SK-N-SH (cell line): ENCODE data around the gene TSPAN14. TPM values are rescaled to one million over a fixed set of nuclear protein-coding genes. Genes with fewer than 3 reads are reported as not detected.

ENCODE experiments used
- CTCF ChIA-PET: fragments of 300-600, 350-600 bp; formaldehyde crosslinking; extraction: SDS; loops from one replicate; lab custom pipeline; 2021; lab: Yijun Ruan, JAX
- POLR2A ChIA-PET: fragments of 350-600 bp; sonication (Branson Sonifier 250); formaldehyde crosslinking; extraction: SDS; loops from one replicate; lab custom pipeline; 2020; ENCODE audit warnings: antibody characterized with exemption, inconsistent platforms; lab: Yijun Ruan, JAX
- DNase-seq: peaks from one replicate; pipeline ENCODE4 v3.0.0; 2012
- H2AFZ ChIP-seq: fragments of 200-600 bp; sonication (generic); 2 replicates; pipeline ENCODE4 v1.8.1; 2016; ENCODE audit warnings: antibody characterized with exemption, mild to moderate bottlenecking, low read depth
- H3F3A ChIP-seq: fragments of 200-600 bp; sonication (generic); replicated peaks from 2 replicates; pipeline ENCODE3; 2016; ENCODE audit warnings: antibody characterized with exemption, mild to moderate bottlenecking; ENCODE audit not compliant: insufficient read depth
- H3K27ac ChIP-seq, 2 experiments: fragments of 200-500 bp in 1 of 2; fragments of 200-600 bp in 1 of 2; sonication (Bioruptor generic) in 1 of 2; sonication (generic), shearing (Covaris generic) in 1 of 2; 2 replicates each; pipeline versions ENCODE4 v1.5.1 to v1.6.1; 2014 to 2016; ENCODE audit warnings: low read depth in 2 of 2, inconsistent platforms in 1 of 2, low read length in 1 of 2, mild to moderate bottlenecking in 1 of 2, mixed read lengths in 1 of 2
- H3K27me3 ChIP-seq: fragments of 200-600 bp; sonication (generic), shearing (Covaris generic); 2 replicates; pipeline ENCODE4 v1.6.1; 2016; ENCODE audit warnings: mixed run types; ENCODE audit not compliant: insufficient read depth
- H3K36me3 ChIP-seq, 2 experiments: fragments of 200-500 bp in 1 of 2; fragments of 200-600 bp in 1 of 2; sonication (Bioruptor generic) in 1 of 2; sonication (generic) in 1 of 2; replicated peaks in 1 of 2; 2 replicates each; pipeline versions ENCODE3 to v1.5.1; 2014 to 2016; ENCODE audit warnings: low read length in 1 of 2, mild to moderate bottlenecking in 1 of 2; ENCODE audit not compliant: insufficient read depth in 2 of 2, control insufficient read depth in 1 of 2
- H3K4me1 ChIP-seq, 2 experiments: fragments of 200-500 bp in 1 of 2; fragments of 200-600 bp in 1 of 2; sonication (Bioruptor generic) in 1 of 2; sonication (generic), shearing (Covaris generic) in 1 of 2; 2 replicates each; pipeline versions ENCODE4 v1.5.1 to v1.6.1; 2014 to 2016; ENCODE audit warnings: low read depth in 1 of 2, low read length in 1 of 2, mixed run types in 1 of 2; ENCODE audit not compliant: insufficient read depth in 2 of 2, control insufficient read depth in 1 of 2
- H3K4me2 ChIP-seq: fragments of 200-600 bp; sonication (generic), shearing (Covaris generic); 2 replicates; pipeline ENCODE4 v1.6.1; 2017; ENCODE audit warnings: mixed run types
- H3K4me3 ChIP-seq, 2 experiments: fragments of 200-500 bp in 1 of 2; fragments of 200-600 bp in 1 of 2; sonication (Bioruptor generic) in 1 of 2; sonication (generic), shearing (Covaris generic) in 1 of 2; 2 replicates each; pipeline versions ENCODE4 v1.5.1 to v1.8.1; 2014 to 2016; ENCODE audit warnings: low read depth in 2 of 2, inconsistent platforms in 1 of 2, low read length in 1 of 2, mild to moderate bottlenecking in 1 of 2, mixed read lengths in 1 of 2, moderate library complexity in 1 of 2
- H3K79me2 ChIP-seq: fragments of 200-600 bp; sonication (generic); 2 replicates; pipeline ENCODE4 v1.8.1; 2017; ENCODE audit warnings: mild to moderate bottlenecking; ENCODE audit not compliant: insufficient read depth
- H3K9ac ChIP-seq: fragments of 200-600 bp; sonication (generic); 2 replicates; pipeline ENCODE4 v1.6.1; 2017; ENCODE audit warnings: mixed run types
- H3K9me2 ChIP-seq: fragments of 200-600 bp; sonication (generic); 2 replicates; pipeline ENCODE4 v1.6.1; 2017; ENCODE audit warnings: mixed run types
- H3K9me3 ChIP-seq: fragments of 200-600 bp; sonication (generic); 2 replicates; pipeline ENCODE4 v1.6.1; 2017; ENCODE audit warnings: mixed run types, mild to moderate bottlenecking, moderate library complexity
- H4K20me1 ChIP-seq: fragments of 200-600 bp; sonication (generic); 2 replicates; pipeline ENCODE4 v1.6.1; 2017; ENCODE audit warnings: mild to moderate bottlenecking, mixed run types; ENCODE audit not compliant: insufficient read depth
- CTCF ChIP-seq: fragments of 200-600 bp; sonication (generic); IDR thresholded peaks from 2 replicates; pipeline ENCODE4 v1.6.1; 2017; ENCODE audit warnings: antibody characterized with exemption, mild to moderate bottlenecking, moderate library complexity
- ELF1 ChIP-seq: IDR thresholded peaks from 2 replicates; pipeline ENCODE4 v1.4.0; 2012
- FOXJ3 ChIP-seq: sonication (generic); formaldehyde crosslinking; IDR thresholded peaks from 2 replicates; pipeline ENCODE4 v1.5.1; 2020; ENCODE audit warnings: mild to moderate bottlenecking, missing genetic modification reagents
- GABPA ChIP-seq: IDR thresholded peaks from 2 replicates; pipeline ENCODE4 v1.4.0; 2012; ENCODE audit warnings: low read depth, mild to moderate bottlenecking
- GATA2 ChIP-seq: sonication (generic); formaldehyde crosslinking; IDR thresholded peaks from 2 replicates; pipeline ENCODE4 v1.5.0; 2020; ENCODE audit warnings: mild to moderate bottlenecking, missing genetic modification reagents
- POLR2AphosphoS5 ChIP-seq: IDR thresholded peaks from 2 replicates; pipeline ENCODE4 v1.6.1; 2012; ENCODE audit warnings: low read depth, low read length
- RAD21 ChIP-seq: IDR thresholded peaks from 2 replicates; pipeline ENCODE4 v1.6.1; 2012; ENCODE audit warnings: mild to moderate bottlenecking, low read length
- WGBS: methylation state at CpG from one replicate; pipeline ENCODE4 v1.1.6; 2017; ENCODE audit warnings: low lambda C conversion rate; 5-methylcytosine and 5-hydroxymethylcytosine counted together
- polyA plus RNA-seq, 3 experiments: library from polyadenylated mRNA; depleted of rRNA; stranded (reverse); fragments of >200 nt; gene quantifications; 2 replicates each; pipeline ENCODE4 v1.2.3, GENCODE V29; 2012
- TF ChIP-seq, protein P1 (sequence below): IDR thresholded peaks from 2 replicates; pipeline ENCODE4 v1.4.0; 2012; ENCODE audit warnings: low read depth, borderline replicate concordance

TSPAN14 gene
- polyA plus RNA-seq, 1 of the 3 experiments (the other 2 are of a cell fraction): 78.1 TPM

DNA sequence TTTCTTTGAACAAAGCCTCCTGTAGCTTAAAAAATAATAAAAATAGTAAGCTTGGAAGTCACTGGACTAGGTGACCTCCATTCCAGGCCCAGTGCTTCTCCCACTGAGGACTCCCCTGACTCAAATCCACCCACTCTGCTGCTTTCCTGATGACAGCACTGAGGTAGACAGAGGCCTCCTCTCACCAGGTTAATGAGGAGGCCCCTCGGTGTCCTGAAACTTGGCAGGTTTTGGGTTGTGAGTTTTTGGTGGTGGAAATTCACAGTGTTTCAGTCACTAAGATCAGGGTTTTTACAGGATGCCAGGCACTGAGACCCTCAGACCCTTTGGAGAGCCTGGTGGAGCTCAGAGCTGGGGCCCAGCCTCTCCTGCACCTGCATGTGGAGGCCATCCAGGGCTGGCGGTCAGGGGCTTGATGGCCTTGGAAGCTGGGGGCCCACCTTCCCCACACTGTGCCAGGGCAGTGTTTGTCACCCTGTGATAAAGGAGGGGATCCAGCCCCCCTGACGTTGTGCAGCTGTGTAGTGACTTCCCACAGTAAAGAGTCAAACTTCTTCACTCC, 19.1 kb downstream of the TSPAN14 start:
- Histone ChIP-seq H3K79me2 (peaks cover 99% of the 10 kb centered on the region), H3F3A (peaks cover 21% of the 10 kb centered on the region), H3K4me3 (no peak overlapping the region), H3K4me2 (0 out of 2 replicates have a peak overlapping the region, but pooled peaks have one; percentile 36), H3K9ac (no peak overlapping the region), H3K9me2 (no peaks in the 10 kb centered on the region), H3K9me3 (peaks cover 4% of the 10 kb centered on the region; the same call in 1 of the 2 replicates), H3K4me1 (peaks cover 9 to 24% of the 10 kb centered on the region in 2 experiments; a peak in 3 of 4 replicates), H3K36me3 (peaks cover 6 to 33% of the 10 kb centered on the region in 2 experiments), H2AFZ (no peak overlapping the region), H3K27ac (peak overlapping the region in 1 of 2 experiments; percentile 52; a peak in 2 of 4 replicates), H4K20me1 (peaks cover 54% of the 10 kb centered on the region), H3K27me3 (no peaks in the 10 kb centered on the region)
- POLR2A ChIA-PET: interaction anchor here (1.3 kb wide), 1 partner anchor 9 kb away, joined by 5 read pairs; no protein-coding TSS in a partner anchor
- no peak for TF ChIP-seq ELF1
- no peak for TF ChIP-seq FOXJ3 (CRISPR knock-in tag)
- no peak for TF ChIP-seq CTCF
- TF ChIP-seq RAD21: no peak
- TF ChIP-seq POLR2AphosphoS5: no peak
- DNase-seq: no peak
- WGBS: 86% methylated on average over 2 of the region's 3 CpGs
- CTCF ChIA-PET: interaction anchor here (35.3 kb wide), 1 partner anchor 33 kb away, joined by 602 read pairs; no protein-coding TSS in a partner anchor

DNA sequence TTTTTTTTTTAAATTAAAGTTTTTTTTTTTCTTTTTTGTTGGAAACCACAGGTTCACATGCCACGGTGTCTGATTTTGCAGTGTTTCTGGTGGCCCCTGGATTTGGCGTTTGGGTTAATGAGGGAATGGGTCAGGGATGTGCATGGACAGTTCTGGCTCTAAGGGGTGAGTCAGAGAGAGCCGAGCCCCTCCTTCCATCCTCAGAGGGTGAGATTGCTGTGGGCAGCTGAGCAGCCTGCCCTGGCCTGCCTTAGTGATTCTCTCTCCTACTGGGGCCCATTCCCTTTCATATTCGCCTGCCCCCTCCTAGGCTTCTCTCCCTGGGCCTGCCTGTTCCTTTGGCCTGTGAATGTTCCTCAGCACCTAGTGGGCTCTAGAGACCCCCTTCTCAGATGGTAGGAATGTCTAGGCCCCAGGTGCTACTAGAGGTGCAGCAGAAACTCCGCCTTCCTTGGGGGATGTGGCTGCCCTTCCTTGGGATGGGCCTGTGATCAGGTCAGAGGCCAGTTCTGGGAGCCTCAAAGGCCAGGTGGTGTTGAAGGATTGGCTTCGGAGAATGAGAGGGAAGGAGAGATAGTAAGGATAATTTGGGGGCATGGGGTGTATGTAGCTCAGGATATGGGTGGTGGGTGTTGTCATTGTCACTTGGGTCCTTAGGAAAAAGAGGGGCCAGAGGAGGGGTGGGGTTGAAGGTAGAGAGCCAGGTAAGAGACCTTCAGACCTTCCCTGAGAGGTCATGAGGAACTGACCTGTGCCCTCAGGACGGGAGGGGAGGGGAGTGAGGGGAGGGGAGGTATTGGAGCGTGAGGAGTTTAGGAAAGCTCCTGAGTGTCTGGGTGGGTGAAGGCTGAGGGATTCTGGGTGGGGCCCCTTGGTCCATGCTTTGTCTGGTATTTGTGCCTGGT, 19.8 kb downstream of the TSPAN14 start:
- no peak for DNase-seq
- H3K9me2 ChIP-seq: no peaks in the 10 kb centered on the region
- no peak overlapping the region for H3K4me2 ChIP-seq
- peaks cover 52% of the 10 kb centered on the region for H4K20me1 ChIP-seq
- H3F3A ChIP-seq: peaks cover 26% of the 10 kb centered on the region
- peaks cover 8% of the 10 kb centered on the region; the same call in 1 of the 2 replicates for H3K9me3 ChIP-seq
- peaks cover 5 to 24% of the 10 kb centered on the region in 2 experiments; a peak in 3 of 4 replicates for H3K4me1 ChIP-seq
- no peak overlapping the region for H3K9ac ChIP-seq
- peaks cover 99% of the 10 kb centered on the region for H3K79me2 ChIP-seq
- CTCF ChIA-PET: interaction anchor here (1.0 to 35.3 kb wide), 4 partner anchors 14 to 32 kb away, joined by 3 to 602 read pairs (median 4); no protein-coding TSS in a partner anchor
- TF ChIP-seq GATA2: no peak
- TF ChIP-seq, protein P1, sequence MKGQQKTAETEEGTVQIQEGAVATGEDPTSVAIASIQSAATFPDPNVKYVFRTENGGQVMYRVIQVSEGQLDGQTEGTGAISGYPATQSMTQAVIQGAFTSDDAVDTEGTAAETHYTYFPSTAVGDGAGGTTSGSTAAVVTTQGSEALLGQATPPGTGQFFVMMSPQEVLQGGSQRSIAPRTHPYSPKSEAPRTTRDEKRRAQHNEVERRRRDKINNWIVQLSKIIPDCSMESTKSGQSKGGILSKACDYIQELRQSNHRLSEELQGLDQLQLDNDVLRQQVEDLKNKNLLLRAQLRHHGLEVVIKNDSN: no peak
- TF ChIP-seq GABPA: no peak
- TF ChIP-seq, all 33 proteins: peak for 0
- Histone ChIP-seq H3K27ac (peak overlapping the region in 1 of 2 experiments; percentile 52; a peak in 1 of 4 replicates), H2AFZ (no peak overlapping the region), H3K36me3 (peaks cover 6 to 37% of the 10 kb centered on the region in 2 experiments), H3K27me3 (no peaks in the 10 kb centered on the region), H3K4me3 (no peak overlapping the region)
- 93% methylated on average over 8 of the region's 8 CpGs for WGBS
- POLR2A ChIA-PET: interaction anchor here (1.3 kb wide), 1 partner anchor 10 kb away, joined by 5 read pairs; no protein-coding TSS in a partner anchor
